Ovary (tissue), 3 donors: ENCODE data around the gene TNFSF13.

Experiments used
- EP300 ChIP-seq: sonication (generic); formaldehyde crosslinking; IDR thresholded peaks from one replicate; pipeline ENCODE4 v1.6.1; 2017; ENCODE audit warnings: antibody characterized with exemption
- POLR2A ChIP-seq: fragments of 450-650 bp; IDR thresholded peaks from one replicate; pipeline ENCODE4 v1.6.1; 2017; ENCODE audit warnings: antibody characterized with exemption, mild to moderate bottlenecking, moderate library complexity
- TF ChIP-seq, protein P1 (sequence below), 3 donors: fragments of 450-650 bp in 2 of 3; fragments of 200-600 bp in 1 of 3; IDR thresholded peaks; one replicate each; pipeline versions ENCODE4 v1.5.1 to v1.8.0; 2016 to 2022; ENCODE audit warnings: antibody characterized with exemption in 3 of 3, mild to moderate bottlenecking in 1 of 3
- donor health status: DM: no; HTN: no; CAD: no.

DNA sequence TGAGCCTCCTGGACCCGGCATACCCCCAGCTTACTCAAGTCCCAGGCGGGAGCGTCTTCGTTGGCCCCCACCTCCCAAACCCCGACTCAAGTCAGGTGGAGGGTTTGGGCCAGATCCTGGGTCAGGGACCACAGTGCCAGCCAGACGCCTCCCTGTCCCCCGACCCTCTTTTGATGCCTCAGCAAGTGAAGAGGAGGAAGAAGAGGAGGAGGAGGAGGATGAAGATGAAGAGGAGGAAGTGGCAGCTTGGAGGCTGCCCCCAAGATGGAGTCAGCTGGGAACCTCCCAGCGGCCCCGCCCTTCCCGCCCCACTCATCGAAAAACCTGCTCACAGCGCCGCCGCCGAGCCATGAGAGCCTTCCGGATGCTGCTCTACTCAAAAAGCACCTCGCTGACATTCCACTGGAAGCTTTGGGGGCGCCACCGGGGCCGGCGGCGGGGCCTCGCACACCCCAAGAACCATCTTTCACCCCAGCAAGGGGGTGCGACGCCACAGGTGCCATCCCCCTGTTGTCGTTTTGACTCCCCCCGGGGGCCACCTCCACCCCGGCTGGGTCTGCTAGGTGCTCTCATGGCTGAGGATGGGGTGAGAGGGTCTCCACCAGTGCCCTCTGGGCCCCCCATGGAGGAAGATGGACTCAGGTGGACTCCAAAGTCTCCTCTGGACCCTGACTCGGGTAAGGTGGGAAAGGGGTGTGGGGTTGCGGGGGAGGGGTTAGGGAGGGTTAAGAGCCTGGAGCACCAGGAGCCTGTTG, 4.7 kb downstream of the TNFSF13 start:
- TF ChIP-seq, protein P1, sequence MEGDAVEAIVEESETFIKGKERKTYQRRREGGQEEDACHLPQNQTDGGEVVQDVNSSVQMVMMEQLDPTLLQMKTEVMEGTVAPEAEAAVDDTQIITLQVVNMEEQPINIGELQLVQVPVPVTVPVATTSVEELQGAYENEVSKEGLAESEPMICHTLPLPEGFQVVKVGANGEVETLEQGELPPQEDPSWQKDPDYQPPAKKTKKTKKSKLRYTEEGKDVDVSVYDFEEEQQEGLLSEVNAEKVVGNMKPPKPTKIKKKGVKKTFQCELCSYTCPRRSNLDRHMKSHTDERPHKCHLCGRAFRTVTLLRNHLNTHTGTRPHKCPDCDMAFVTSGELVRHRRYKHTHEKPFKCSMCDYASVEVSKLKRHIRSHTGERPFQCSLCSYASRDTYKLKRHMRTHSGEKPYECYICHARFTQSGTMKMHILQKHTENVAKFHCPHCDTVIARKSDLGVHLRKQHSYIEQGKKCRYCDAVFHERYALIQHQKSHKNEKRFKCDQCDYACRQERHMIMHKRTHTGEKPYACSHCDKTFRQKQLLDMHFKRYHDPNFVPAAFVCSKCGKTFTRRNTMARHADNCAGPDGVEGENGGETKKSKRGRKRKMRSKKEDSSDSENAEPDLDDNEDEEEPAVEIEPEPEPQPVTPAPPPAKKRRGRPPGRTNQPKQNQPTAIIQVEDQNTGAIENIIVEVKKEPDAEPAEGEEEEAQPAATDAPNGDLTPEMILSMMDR (IDR thresholded peaks at IDR 0.05): no peak
- no peak for TF ChIP-seq POLR2A
- no peak for TF ChIP-seq EP300
